ENCODE data around the gene BLVRA.

DNA sequence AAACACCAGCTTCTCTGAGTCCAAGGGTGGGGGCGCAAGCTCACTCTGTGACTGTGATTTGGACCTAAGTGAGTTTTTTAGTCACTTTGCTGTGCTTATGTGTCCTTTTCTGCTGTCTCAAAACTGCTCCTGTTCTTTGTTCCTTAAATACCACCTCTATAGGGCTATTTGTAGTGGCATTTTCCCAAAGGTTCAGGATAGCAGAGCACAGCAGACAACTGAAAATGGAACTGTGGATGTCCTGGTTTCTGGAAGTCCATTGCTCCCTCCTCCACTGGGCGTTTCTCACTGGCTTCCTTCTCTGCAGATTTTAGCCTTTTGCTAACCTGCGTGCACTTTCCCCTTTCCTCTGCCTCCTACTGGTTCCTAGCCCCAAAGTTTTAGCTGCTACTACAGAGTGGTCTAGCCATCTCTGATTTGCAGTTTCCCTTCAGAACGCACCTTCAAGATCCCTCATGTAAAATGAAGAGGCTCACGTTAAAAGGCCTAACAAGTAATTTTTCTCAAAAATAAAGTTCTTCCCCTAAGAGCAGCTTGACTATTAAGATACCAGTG, 25.6 kb downstream of the BLVRA start:
- no peak for TF ChIP-seq POLR2A (IDR thresholded peaks at IDR 0.05)
- TF ChIP-seq, protein P1, sequence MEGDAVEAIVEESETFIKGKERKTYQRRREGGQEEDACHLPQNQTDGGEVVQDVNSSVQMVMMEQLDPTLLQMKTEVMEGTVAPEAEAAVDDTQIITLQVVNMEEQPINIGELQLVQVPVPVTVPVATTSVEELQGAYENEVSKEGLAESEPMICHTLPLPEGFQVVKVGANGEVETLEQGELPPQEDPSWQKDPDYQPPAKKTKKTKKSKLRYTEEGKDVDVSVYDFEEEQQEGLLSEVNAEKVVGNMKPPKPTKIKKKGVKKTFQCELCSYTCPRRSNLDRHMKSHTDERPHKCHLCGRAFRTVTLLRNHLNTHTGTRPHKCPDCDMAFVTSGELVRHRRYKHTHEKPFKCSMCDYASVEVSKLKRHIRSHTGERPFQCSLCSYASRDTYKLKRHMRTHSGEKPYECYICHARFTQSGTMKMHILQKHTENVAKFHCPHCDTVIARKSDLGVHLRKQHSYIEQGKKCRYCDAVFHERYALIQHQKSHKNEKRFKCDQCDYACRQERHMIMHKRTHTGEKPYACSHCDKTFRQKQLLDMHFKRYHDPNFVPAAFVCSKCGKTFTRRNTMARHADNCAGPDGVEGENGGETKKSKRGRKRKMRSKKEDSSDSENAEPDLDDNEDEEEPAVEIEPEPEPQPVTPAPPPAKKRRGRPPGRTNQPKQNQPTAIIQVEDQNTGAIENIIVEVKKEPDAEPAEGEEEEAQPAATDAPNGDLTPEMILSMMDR (IDR thresholded peaks at IDR 0.05), result no peak
